Brain pericyte (primary cell): ENCODE data around the gene LTBP2.
"Not testable (repeated sequence)": the region's sequence is repeated elsewhere in the genome, so short reads cannot be mapped to it uniquely, and the experiment has no call there.

Experiments
- DNase-seq: peaks from one replicate; pipeline ENCODE4 v3.0.0-alpha.2; 2012; ENCODE audit warnings: low read depth, low spot score

The LTBP2 gene

DNA sequence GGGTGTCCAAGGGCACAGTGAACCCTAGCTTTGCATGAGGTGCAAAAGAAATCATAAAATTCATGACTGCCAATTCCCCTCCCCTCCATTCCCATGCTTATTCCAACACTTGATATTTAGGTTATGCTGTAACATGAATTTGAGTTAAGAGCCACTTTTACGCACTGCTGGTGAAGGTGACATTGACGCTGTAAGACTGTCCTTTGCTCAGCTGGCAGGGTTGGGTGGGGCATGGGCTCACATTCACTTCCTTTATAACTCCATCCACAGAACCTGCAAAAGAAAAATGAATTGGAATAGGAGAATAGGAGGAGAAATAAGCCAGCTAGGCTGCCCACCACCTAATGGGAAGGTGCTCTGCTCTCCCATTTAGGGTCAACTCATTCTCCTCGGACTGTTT, 125.9 kb downstream of the LTBP2 start:
- no peak for DNase-seq

GRCh38 chr14:74483321-74483720, 128.7 kb downstream of the LTBP2 start:
- no peak for DNase-seq

GRCh38 chr14:74482571-74482970, 129.5 kb downstream of the LTBP2 start:
- DNase-seq: no peak

DNA sequence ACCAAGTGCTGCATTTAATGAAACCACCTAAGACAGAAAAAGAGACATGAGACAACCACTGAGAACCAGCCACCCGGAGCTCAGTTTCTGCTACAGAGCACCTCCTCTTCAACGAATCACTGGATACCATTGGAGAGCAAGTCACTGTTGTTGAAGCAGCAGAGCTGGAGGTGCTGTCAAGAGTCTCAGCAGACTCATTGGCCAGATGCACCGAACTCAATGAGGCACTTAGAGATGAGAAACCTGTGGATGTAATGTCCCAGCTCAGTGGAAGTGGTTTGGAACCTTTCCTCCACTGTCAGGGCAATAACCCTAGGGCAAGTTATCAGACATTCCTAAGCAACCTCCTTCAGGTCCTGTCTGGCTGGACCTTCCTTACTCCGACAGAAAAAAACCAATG, 132.0 kb downstream of the LTBP2 start:
- no peak for DNase-seq

GRCh38 chr14:74478996-74479635, 132.9 kb downstream of the LTBP2 start:
- no peak for DNase-seq

GRCh38 chr14:74476607-74477006, 135.4 kb downstream of the LTBP2 start:
- DNase-seq: no peak

DNA sequence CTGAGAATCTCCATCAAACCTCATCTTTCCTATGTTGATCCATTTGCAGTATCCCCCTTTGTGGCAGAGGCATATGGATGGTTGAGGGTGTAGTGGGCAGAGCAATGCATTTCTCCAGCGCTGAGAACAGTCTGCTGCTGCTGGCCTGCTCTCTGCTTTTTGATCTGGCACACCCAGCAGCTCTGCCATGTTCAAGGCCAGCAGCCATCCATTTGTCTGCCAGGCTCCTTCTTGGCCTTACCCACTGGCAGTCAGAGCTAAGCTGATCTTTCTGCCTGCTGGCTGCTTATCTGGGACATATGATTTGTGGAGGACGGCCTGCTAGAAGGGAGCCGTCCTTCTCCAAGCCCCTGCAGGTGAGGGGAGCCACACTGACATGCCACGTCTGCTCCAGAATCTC, 135.9 kb downstream of the LTBP2 start:
- DNase-seq: no peak

DNA sequence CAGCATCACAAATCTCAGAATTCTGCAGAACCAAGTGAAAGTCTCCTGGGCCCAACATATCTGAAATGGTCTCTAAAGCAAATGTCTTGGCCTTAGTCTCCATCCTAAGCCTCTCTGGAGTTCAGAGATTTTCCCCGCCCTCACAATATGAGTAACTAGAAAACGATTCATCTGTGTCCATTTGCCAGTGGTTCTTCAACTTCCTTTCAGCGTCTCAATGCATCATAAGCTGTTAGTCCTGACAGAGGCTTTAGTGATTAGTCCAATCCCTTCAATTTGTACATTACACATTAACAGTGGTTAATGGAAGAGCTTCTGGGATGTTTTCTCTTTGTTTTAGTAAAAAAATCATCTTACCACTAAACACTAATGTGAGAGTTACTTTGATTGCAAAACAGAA, 136.4 kb downstream of the LTBP2 start:
- DNase-seq: no peak

DNA sequence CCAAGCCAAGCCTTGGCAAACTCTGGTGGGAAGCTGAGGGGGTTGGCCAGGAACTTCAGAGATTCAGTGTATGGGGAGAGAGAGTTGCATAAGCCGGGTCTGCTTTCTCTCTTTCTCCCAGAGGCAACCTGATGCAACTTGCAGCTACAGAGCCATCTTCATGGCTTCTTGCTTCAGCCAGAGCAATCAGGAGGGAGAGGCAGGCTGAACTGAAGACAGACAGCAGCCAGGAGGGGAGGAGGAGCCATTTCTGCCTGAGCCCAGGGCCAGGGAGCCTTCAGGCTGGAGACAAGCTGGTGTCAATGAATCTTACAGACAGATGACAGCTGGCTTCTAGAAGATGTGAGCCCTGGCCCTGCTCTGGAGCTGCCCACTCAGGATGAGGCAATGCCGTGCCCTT, 137.7 kb downstream of the LTBP2 start:
- no peak for DNase-seq

DNA sequence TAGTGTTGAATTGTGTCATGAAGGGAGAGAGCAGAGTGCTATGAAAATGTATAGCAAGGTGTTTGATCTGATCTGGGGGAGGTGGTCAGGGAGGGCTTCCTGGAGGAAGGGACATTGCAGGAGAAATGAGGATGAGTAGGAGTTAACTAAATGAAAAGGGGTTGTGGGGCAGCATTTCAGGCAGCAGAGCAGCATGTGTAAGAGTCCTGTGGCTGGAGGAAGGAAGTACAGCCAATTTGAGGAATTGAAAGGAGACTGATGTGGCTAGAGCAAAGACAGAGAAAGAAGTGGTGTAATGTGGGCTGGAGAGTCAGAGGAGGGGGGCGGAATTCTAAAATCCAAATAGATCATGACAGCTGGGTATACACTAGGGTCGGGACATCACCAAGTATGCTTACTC, 139.4 kb downstream of the LTBP2 start:
- DNase-seq: no peak

DNA sequence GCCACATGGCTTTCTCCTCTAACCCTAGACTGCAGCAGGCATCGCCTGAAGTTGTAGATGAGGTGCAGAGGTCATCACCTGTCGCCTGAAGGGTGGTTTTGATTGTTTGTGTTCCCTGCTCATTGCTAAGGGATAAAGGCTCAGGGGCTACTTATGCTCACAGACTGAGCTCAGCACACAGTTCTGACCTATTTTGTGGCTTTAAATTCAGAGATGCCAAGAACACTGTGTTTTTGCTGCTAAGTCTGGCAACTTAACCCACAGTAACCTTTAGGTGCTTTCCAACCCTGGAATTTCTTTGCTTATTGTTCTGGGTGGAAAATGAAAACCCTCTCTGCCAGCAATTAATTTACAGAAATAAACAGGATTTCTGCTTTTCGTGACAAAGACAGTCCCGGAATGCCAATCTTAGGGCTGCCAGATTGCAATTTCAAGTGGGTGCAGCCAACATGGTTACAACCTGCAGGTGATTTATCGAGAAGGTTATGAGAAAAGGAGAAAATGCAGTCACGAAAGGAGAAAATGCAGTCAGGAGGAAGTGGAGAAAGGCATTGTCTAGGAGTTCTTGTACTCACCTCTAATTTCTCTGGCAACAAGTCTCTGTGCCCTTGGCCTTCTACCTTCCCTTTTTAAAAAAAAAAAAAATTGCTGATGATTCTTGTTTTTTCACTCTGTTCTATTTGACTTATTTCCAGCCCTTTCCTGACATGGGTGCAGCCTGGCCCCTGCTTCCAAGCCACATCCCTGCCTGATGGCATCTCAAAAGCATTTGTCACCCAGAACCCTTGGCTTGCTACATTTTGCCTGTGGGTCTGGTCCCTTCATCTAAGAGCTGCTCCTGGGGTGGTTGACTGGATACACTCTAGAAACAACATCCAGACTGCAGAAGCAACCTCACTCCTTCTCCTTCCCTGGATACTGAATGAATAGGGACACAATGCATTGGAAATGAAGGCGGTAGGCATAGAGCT, 142.2 kb downstream of the LTBP2 start:
- no peak for DNase-seq

DNA sequence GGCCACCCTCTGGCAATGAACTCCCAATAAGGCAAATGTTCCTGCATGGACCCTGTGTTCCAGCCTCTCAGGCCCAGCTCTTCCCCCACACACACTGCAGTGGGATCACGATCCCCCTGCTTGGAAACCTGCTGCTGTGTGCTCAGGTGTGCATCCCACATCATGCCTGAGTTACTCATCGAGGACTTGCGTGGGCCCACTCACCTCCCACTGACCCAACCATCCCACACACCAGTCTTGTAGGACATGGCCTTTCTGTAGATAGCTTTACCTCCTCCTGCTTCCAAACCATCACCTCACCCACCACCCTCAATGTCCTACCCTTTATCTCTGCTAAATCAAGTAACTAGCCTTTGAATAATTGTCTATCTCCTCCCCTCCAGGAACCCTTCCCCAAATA, 143.5 kb downstream of the LTBP2 start:
- no peak for DNase-seq

- no peak for DNase-seq
Observed at GRCh38 chr14:74465335-74465734, 146.7 kb downstream of the LTBP2 start.

- no peak for DNase-seq
Observed at GRCh38 chr14:74464785-74465184, 147.3 kb downstream of the LTBP2 start.

- DNase-seq: no peak
Observed at GRCh38 chr14:74463697-74464096, 148.3 kb downstream of the LTBP2 start.

- DNase-seq: no peak
Observed at GRCh38 chr14:74462993-74463392, 149.0 kb downstream of the LTBP2 start.

DNA sequence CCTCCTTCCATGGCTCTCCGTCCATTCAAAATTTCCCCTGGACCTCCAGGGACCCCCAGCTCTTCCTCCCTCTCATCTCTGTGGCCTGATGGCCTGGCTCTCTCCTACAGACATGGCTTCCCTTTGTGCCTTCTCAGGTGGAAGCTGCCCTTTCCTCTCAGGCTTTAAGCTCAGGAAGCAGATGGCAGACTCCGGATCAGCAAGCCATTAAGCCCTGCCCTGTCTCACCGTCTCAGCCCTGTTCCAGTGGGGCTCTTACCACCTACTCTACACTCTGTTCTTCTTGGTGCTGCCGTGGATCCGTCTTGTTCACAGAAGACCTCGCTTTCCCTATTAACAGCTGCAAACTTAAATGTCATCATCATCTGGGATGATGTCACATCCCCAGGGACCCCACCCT, 152.1 kb downstream of the LTBP2 start:
- DNase-seq: no peak

DNA sequence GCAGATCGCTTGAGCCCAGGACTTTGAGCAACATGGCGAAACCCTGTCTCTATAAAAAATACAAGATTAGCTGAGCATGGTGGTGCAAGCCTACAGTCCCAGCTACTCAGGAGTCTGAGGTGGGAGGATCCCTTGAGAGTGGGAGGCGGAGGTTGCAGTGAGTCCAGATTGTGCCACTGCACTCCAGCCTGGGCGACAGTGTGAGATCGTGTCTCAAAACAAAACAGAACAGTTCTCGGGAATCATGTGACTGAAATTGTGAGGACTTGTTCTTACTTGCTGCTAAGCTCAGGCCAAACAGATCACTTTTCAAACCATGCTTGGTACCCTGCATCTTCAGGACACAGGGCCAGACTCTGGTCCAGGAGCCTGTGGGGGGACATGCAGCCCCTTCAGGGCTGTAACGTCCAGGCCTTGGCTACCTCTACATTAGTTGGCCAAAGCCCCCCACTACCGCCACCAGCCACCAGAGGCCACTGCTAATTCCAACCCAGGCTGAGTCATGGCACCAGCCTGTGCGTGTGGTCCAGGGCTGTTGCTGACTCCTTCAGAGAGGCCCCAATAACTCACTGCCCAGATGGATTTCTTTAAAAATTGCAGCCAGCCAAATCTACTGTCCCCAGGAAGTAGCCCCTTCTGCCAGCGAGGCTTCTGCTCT, 152.6 kb downstream of the LTBP2 start:
- peak; percentile 16 for DNase-seq

- DNase-seq: no peak
Observed at GRCh38 chr14:74457565-74457895, 154.5 kb downstream of the LTBP2 start.

DNA sequence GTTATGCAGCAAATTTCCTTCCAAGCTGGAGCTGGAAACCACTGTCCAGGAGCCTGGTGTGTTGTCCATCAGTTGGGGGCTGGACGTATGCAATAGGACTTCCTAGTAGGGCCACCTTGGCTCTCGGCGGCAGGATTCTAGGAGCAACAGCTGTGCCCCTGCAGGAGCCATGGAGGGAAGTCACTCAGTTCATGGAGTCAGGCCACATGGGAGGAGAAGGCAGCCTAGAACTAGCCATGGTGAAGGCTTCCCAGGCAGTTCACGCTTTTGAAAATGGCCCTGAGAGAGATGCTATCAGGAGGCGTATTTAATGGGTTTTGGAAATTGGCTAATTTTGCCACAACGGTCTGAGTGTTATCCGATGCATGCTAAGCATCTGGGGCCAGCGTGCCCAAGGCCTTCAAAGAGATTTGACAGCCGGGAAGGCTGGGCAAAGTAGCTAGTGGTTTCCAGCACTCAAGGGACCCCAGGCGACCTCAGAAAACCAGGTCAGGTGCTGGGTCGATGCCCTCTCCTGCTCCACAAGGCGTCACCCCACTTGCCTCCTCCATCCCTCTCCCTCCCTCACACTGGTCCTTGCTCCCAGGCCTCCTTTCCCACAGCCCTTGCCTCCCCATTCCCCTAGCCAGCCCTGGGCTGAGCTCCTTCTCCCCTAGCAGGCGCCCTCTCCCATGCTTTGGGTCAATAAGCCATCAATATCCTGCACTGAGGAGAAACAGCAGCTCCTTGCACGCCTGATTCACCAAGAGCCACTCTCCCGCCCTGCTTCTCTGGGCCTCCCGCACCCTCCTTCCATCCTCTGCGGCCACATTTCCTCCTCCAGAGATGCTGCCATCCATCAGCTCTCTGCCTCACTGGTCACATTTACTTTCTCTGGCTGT, 155.1 kb downstream of the LTBP2 start:
- no peak for DNase-seq

DNA sequence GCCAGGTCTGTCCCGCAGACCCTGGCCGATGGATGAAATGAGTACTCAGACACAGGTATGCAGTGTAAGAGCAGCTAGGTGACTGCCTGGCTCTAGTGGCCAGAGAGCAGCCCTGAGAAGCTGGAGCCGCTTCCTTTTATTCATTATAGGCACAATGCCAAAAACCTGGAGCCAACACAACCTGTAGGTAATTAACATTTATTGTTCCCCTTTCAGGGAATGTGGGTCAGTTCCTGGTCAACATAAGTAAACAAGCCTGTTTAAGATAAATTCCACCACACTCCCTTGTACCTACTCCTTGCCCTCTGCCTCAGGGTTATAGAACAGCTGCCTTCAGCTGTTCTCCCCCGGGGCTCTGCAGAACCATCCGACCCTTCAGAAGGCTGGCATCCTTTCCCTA, 157.6 kb downstream of the LTBP2 start:
- not testable (repeated sequence) for DNase-seq
